Liver (tissue), 9 donors: ENCODE results near the gene PPARA. TPM values are rescaled to one million over a fixed set of nuclear protein-coding genes. Genes with fewer than 3 reads are reported as not detected.

Source experiments
- DNase-seq: peaks from one replicate; pipeline ENCODE4 v3.0.0-alpha.2; 2017; ENCODE audit warnings: low spot score
- H3K27ac ChIP-seq, 2 donors: one replicate each; pipeline ENCODE4 v1.7.0; 2013; ENCODE audit warnings: inconsistent platforms in 2 of 2, low read length in 2 of 2, control low read depth in 1 of 2, low read depth in 1 of 2, mild to moderate bottlenecking in 1 of 2
- H3K27me3 ChIP-seq, 4 donors: one replicate each; pipeline versions ENCODE4 v1.6.1 to v1.7.0; 2013; ENCODE audit warnings: low read length in 3 of 4, inconsistent platforms in 1 of 4, mild to moderate bottlenecking in 1 of 4, moderate library complexity in 1 of 4; ENCODE audit not compliant: control insufficient read depth in 4 of 4, insufficient read depth in 4 of 4
- H3K36me3 ChIP-seq, 4 donors: one replicate each; pipeline versions ENCODE4 v1.6.1 to v1.7.0; 2013; ENCODE audit warnings: low read length in 3 of 4, mild to moderate bottlenecking in 3 of 4, low read depth in 1 of 4, moderate library complexity in 1 of 4; ENCODE audit not compliant: control insufficient read depth in 4 of 4, insufficient read depth in 3 of 4
- H3K4me1 ChIP-seq, 4 donors: one replicate each; pipeline versions ENCODE4 v1.6.1 to v1.7.0; 2013; ENCODE audit warnings: low read length in 3 of 4, mild to moderate bottlenecking in 3 of 4, moderate library complexity in 1 of 4; ENCODE audit not compliant: control insufficient read depth in 4 of 4, insufficient read depth in 4 of 4
- H3K4me3 ChIP-seq, 3 donors: one replicate each; pipeline versions ENCODE4 v1.6.1 to v1.7.0; 2013; ENCODE audit warnings: low read length in 3 of 3, control low read depth in 1 of 3, low read depth in 1 of 3, mild to moderate bottlenecking in 1 of 3
- H3K9ac ChIP-seq, 2 donors: one replicate each; pipeline ENCODE4 v1.7.0; 2013; ENCODE audit warnings: low read length in 2 of 2, mild to moderate bottlenecking in 2 of 2, moderate library complexity in 2 of 2, control low read depth in 1 of 2, low read depth in 1 of 2
- H3K9me3 ChIP-seq, 4 donors: one replicate each; pipeline versions ENCODE4 v1.6.1 to v1.7.0; 2013; ENCODE audit warnings: low read length in 3 of 4; ENCODE audit not compliant: control insufficient read depth in 4 of 4
- EGR1 ChIP-seq, 2 donors: IDR thresholded peaks; 2 replicates each; pipeline ENCODE4 v1.6.1; 2016 to 2018; ENCODE audit warnings: antibody characterized with exemption in 2 of 2, low read depth in 2 of 2
- FOXA1 ChIP-seq: IDR thresholded peaks from 2 replicates; pipeline ENCODE4 v1.6.1; 2016; ENCODE audit warnings: antibody characterized with exemption
- FOXA2 ChIP-seq: IDR thresholded peaks from 2 replicates; pipeline ENCODE4 v1.6.1; 2016; ENCODE audit warnings: antibody characterized with exemption
- HNF4A ChIP-seq, 2 donors: conservative IDR thresholded peaks; 2 replicates each; pipeline ENCODE4 v1.6.1; 2016; ENCODE audit warnings: antibody characterized with exemption in 2 of 2, mild to moderate bottlenecking in 2 of 2
- HNF4G ChIP-seq: IDR thresholded peaks from 2 replicates; pipeline ENCODE4 v1.6.1; 2016; ENCODE audit warnings: antibody characterized with exemption
- JUND ChIP-seq, 2 donors: IDR thresholded peaks; 2 replicates each; pipeline ENCODE4 v1.6.1; 2016; ENCODE audit warnings: antibody characterized with exemption in 2 of 2
- NR2F2 ChIP-seq: IDR thresholded peaks from 2 replicates; pipeline ENCODE4 v1.6.1; 2016; ENCODE audit warnings: antibody characterized with exemption
- RAD21 ChIP-seq, 2 donors: IDR thresholded peaks; 2 replicates each; pipeline ENCODE4 v1.6.1; 2016; ENCODE audit warnings: antibody characterized with exemption in 2 of 2, mild to moderate bottlenecking in 2 of 2
- RXRA ChIP-seq, 2 donors: IDR thresholded peaks; 2 replicates each; pipeline ENCODE4 v1.6.1; 2017 to 2018; ENCODE audit warnings: antibody characterized with exemption in 2 of 2, mild to moderate bottlenecking in 1 of 2
- SP1 ChIP-seq: IDR thresholded peaks from 2 replicates; pipeline ENCODE4 v1.6.1; 2018; ENCODE audit warnings: antibody characterized with exemption, mild to moderate bottlenecking
- TAF1 ChIP-seq: conservative IDR thresholded peaks from 2 replicates; pipeline ENCODE4 v1.6.1; 2016; ENCODE audit warnings: antibody characterized with exemption, mild to moderate bottlenecking
- YY1 ChIP-seq: IDR thresholded peaks from 2 replicates; pipeline ENCODE4 v1.6.1; 2016; ENCODE audit warnings: antibody characterized with exemption, mild to moderate bottlenecking
- WGBS: extraction: QIAGEN DNeasy Blood & Tissue Kit; methylation state at CpG from one replicate; pipeline ENCODE4 v1.1.7; 2013; 5-methylcytosine and 5-hydroxymethylcytosine counted together
- polyA plus RNA-seq, 2 donors: library from polyadenylated mRNA; stranded (reverse) in 1 of 2; unstranded in 1 of 2; fragments of 200-250 nt in 1 of 2; fragments of >200 nt in 1 of 2; fragmentation: Nextera tagmentation in 1 of 2; extraction: Ambion mirVana in 1 of 2; gene quantifications; one replicate each; pipeline versions ENCODE4 v1.2.1 to v1.2.3, GENCODE V29; 2013 to 2015
- total RNA-seq, 2 donors: library from RNA; depleted of rRNA; stranded (reverse); fragments of >200 nt; gene quantifications; one replicate each; pipeline ENCODE4 v1.2.3, GENCODE V29; 2014
- TF ChIP-seq, protein P1 (sequence below): IDR thresholded peaks from 2 replicates; pipeline ENCODE4 v1.6.1; 2016; ENCODE audit warnings: antibody characterized with exemption, mild to moderate bottlenecking
- TF ChIP-seq, protein P2 (sequence below): IDR thresholded peaks from 2 replicates; pipeline ENCODE4 v1.6.1; 2016; ENCODE audit warnings: antibody characterized with exemption
- TF ChIP-seq, protein P3 (sequence below): IDR thresholded peaks from 2 replicates; pipeline ENCODE4 v1.6.1; 2016; ENCODE audit warnings: antibody characterized with exemption
- TF ChIP-seq, protein P4 (sequence below): IDR thresholded peaks from 2 replicates; pipeline ENCODE4 v1.6.1; 2016; ENCODE audit warnings: antibody characterized with exemption
- TF ChIP-seq, protein P5 (sequence below): fragments of 150-350 bp; IDR thresholded peaks from 2 replicates; pipeline ENCODE4 v1.5.1; 2017; ENCODE audit warnings: improper control_type of control experiment, low read depth, low read length; ENCODE audit not compliant: missing input control
- donor health status: healthy.
- donor health status: healthy.
- donor health status: healthy.
- donor health status: healthy.
- donor health status: healthy.

The PPARA gene
- total and polyA plus RNA-seq, 4 donors: 31.2 to 78.8 (median 41.3) TPM

DNA sequence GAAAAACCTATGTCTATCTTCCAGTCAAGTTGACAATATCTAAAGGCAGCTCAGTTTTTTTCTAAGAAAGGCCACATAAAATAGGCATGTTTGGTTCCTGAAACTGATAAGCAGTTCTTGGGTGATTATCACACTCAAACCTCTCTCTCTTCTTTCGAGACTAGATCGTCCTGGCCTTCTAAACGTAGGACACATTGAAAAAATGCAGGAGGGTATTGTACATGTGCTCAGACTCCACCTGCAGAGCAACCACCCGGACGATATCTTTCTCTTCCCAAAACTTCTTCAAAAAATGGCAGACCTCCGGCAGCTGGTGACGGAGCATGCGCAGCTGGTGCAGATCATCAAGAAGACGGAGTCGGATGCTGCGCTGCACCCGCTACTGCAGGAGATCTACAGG, 84.6 kb downstream of the PPARA start:
- no peak for DNase-seq
- no peak for TF ChIP-seq FOXA1
- TF ChIP-seq, protein P1, sequence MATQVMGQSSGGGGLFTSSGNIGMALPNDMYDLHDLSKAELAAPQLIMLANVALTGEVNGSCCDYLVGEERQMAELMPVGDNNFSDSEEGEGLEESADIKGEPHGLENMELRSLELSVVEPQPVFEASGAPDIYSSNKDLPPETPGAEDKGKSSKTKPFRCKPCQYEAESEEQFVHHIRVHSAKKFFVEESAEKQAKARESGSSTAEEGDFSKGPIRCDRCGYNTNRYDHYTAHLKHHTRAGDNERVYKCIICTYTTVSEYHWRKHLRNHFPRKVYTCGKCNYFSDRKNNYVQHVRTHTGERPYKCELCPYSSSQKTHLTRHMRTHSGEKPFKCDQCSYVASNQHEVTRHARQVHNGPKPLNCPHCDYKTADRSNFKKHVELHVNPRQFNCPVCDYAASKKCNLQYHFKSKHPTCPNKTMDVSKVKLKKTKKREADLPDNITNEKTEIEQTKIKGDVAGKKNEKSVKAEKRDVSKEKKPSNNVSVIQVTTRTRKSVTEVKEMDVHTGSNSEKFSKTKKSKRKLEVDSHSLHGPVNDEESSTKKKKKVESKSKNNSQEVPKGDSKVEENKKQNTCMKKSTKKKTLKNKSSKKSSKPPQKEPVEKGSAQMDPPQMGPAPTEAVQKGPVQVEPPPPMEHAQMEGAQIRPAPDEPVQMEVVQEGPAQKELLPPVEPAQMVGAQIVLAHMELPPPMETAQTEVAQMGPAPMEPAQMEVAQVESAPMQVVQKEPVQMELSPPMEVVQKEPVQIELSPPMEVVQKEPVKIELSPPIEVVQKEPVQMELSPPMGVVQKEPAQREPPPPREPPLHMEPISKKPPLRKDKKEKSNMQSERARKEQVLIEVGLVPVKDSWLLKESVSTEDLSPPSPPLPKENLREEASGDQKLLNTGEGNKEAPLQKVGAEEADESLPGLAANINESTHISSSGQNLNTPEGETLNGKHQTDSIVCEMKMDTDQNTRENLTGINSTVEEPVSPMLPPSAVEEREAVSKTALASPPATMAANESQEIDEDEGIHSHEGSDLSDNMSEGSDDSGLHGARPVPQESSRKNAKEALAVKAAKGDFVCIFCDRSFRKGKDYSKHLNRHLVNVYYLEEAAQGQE: no peak
- no peak for TF ChIP-seq EGR1 (IDR thresholded peaks at IDR 0.05; ENCODE audit: low read depth in 2 of 2)
- no peak for TF ChIP-seq RAD21 (IDR thresholded peaks at IDR 0.05)
- TF ChIP-seq TAF1: no peak
- TF ChIP-seq RXRA (IDR thresholded peaks at IDR 0.05): no peak
- TF ChIP-seq, protein P2, sequence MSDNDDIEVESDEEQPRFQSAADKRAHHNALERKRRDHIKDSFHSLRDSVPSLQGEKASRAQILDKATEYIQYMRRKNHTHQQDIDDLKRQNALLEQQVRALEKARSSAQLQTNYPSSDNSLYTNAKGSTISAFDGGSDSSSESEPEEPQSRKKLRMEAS: no peak
- TF ChIP-seq HNF4G: no peak
- no peak for TF ChIP-seq JUND (IDR thresholded peaks at IDR 0.05)
- TF ChIP-seq FOXA2: no peak
- TF ChIP-seq, protein P3, sequence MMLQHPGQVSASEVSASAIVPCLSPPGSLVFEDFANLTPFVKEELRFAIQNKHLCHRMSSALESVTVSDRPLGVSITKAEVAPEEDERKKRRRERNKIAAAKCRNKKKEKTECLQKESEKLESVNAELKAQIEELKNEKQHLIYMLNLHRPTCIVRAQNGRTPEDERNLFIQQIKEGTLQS: no peak
- TF ChIP-seq, protein P4, sequence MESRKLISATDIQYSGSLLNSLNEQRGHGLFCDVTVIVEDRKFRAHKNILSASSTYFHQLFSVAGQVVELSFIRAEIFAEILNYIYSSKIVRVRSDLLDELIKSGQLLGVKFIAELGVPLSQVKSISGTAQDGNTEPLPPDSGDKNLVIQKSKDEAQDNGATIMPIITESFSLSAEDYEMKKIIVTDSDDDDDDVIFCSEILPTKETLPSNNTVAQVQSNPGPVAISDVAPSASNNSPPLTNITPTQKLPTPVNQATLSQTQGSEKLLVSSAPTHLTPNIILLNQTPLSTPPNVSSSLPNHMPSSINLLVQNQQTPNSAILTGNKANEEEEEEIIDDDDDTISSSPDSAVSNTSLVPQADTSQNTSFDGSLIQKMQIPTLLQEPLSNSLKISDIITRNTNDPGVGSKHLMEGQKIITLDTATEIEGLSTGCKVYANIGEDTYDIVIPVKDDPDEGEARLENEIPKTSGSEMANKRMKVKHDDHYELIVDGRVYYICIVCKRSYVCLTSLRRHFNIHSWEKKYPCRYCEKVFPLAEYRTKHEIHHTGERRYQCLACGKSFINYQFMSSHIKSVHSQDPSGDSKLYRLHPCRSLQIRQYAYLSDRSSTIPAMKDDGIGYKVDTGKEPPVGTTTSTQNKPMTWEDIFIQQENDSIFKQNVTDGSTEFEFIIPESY: no peak
- TF ChIP-seq HNF4A (conservative IDR thresholded peaks at IDR 0.05): no peak
- TF ChIP-seq, protein P5, sequence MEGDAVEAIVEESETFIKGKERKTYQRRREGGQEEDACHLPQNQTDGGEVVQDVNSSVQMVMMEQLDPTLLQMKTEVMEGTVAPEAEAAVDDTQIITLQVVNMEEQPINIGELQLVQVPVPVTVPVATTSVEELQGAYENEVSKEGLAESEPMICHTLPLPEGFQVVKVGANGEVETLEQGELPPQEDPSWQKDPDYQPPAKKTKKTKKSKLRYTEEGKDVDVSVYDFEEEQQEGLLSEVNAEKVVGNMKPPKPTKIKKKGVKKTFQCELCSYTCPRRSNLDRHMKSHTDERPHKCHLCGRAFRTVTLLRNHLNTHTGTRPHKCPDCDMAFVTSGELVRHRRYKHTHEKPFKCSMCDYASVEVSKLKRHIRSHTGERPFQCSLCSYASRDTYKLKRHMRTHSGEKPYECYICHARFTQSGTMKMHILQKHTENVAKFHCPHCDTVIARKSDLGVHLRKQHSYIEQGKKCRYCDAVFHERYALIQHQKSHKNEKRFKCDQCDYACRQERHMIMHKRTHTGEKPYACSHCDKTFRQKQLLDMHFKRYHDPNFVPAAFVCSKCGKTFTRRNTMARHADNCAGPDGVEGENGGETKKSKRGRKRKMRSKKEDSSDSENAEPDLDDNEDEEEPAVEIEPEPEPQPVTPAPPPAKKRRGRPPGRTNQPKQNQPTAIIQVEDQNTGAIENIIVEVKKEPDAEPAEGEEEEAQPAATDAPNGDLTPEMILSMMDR: no peak
- TF ChIP-seq NR2F2: no peak
- TF ChIP-seq SP1: no peak
- no peak for TF ChIP-seq YY1
- Histone ChIP-seq H3K9me3 (no peaks in the 10 kb centered on the region), H3K9ac (no peak overlapping the region), H3K27me3 (no peaks in the 10 kb centered on the region), H3K4me3 (no peak overlapping the region), H3K36me3 (peaks cover 19 to 49% (median 44%) of the 10 kb centered on the region in 4 donors), H3K27ac (no peak overlapping the region), H3K4me1 (peaks cover 0 to 7% (median 3%) of the 10 kb centered on the region in 4 donors)
- 95% methylated on average over 12 of the region's 12 CpGs for WGBS
